ENCODE results near the gene ACSF2. TPM values are rescaled to one million over a fixed set of nuclear protein-coding genes. Genes with fewer than 3 reads are reported as not detected.

ACSF2 gene
- total RNA-seq, 1 donor from 2014 or later, result 17.9 TPM

GRCh38 chr17:50458701-50459676 is 33.0 kb downstream of the ACSF2 start:
- H3K36me3 Mint-ChIP-seq (ENCODE audit: low read depth), result peaks cover 17% of the 10 kb centered on the region
- ChIA-PET CTCF (no interaction called here), POLR2A (no interaction called here)
- intact Hi-C loops (cut with micrococcal nuclease), result no loop called here
- no peak overlapping the region for H3K4me3 Mint-ChIP-seq
- TF ChIP-seq, protein P1, sequence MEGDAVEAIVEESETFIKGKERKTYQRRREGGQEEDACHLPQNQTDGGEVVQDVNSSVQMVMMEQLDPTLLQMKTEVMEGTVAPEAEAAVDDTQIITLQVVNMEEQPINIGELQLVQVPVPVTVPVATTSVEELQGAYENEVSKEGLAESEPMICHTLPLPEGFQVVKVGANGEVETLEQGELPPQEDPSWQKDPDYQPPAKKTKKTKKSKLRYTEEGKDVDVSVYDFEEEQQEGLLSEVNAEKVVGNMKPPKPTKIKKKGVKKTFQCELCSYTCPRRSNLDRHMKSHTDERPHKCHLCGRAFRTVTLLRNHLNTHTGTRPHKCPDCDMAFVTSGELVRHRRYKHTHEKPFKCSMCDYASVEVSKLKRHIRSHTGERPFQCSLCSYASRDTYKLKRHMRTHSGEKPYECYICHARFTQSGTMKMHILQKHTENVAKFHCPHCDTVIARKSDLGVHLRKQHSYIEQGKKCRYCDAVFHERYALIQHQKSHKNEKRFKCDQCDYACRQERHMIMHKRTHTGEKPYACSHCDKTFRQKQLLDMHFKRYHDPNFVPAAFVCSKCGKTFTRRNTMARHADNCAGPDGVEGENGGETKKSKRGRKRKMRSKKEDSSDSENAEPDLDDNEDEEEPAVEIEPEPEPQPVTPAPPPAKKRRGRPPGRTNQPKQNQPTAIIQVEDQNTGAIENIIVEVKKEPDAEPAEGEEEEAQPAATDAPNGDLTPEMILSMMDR (IDR thresholded peaks at IDR 0.05), result no peak
- no peak for DNase-seq
- H3K9me3 Mint-ChIP-seq, result no peaks in the 10 kb centered on the region
- H3K27me3 Mint-ChIP-seq, result no peaks in the 10 kb centered on the region
- no peak overlapping the region for H3K27ac Mint-ChIP-seq
- H3K4me1 Mint-ChIP-seq, result peaks cover 9% of the 10 kb centered on the region
- ATAC-seq (ENCODE audit: low read depth), result no peak

DNA sequence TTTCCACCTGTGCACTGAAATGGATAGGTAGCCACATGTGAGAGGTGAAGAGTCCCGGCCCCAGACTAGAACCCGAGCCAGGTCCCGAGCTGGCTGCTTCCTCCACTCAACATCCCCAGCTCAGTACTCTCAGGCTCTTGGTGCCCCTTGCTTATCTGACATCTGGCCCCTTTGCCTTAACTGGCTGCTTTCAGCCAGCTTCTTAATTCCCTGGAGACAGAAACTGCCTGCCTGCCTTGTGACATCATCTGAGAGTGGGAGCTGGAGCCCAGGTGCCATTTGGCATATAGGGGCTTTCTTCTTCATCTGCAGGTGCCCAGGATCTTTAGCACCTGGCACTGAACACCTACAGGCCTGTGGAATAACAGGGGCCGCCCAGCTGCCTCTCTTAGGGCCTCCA is 33.7 kb downstream of the ACSF2 start:
- no peak for ATAC-seq (ENCODE audit: low read depth)
- ChIA-PET CTCF (no interaction called here), POLR2A (no interaction called here)
- TF ChIP-seq, protein P1 (IDR thresholded peaks at IDR 0.05), result no peak
- Mint-ChIP-seq H3K4me1 (peaks cover 5% of the 10 kb centered on the region), H3K36me3 (ENCODE audit: low read depth) (peaks cover 17% of the 10 kb centered on the region), H3K4me3 (no peak overlapping the region), H3K27me3 (no peaks in the 10 kb centered on the region), H3K9me3 (no peaks in the 10 kb centered on the region), H3K27ac (no peak overlapping the region)
- DNase-seq, result no peak
- intact Hi-C loops (cut with micrococcal nuclease), result no loop called here

DNA sequence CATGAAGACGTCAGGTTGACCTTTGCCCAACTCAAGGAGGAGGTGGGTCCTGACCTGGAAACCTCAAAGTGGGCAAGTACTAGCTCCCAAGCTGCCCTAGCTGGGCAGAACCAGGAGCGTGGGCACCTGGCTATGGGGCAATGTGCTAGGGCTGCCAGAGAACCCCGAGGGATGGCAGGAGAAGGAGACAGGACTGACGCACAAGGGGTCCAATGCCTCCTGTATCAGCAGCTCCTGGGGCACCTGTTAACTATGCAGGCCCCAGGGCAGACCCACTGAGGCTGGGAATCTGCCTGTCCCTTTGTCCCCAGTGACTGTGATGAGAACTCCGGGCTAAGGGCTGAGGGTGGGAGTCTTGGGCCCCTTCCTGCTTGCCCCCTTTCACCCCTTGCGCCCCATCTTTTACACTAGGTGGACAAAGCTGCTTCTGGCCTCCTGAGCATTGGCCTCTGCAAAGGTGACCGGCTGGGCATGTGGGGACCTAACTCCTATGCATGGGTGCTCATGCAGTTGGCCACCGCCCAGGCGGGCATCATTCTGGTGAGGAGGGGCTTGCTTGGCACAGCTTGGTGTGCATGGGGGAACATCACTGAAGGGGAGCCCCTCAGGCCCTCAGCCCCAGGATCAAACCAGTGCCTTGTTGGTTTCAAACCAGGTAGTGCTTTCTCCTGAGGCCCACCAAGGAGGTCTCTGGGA is 35.0 kb downstream of the ACSF2 start:
- TF ChIP-seq, protein P1 (IDR thresholded peaks at IDR 0.05), result no peak
- ChIA-PET CTCF (no interaction called here), POLR2A (no interaction called here)
- no peak for DNase-seq
- no peak for ATAC-seq (ENCODE audit: low read depth)
- Mint-ChIP-seq H3K36me3 (ENCODE audit: low read depth) (peaks cover 16% of the 10 kb centered on the region), H3K27ac (no peak overlapping the region), H3K4me1 (peaks cover 11% of the 10 kb centered on the region), H3K9me3 (no peaks in the 10 kb centered on the region), H3K4me3 (no peak overlapping the region), H3K27me3 (no peaks in the 10 kb centered on the region)
- intact Hi-C loops (cut with micrococcal nuclease), result no loop called here

DNA sequence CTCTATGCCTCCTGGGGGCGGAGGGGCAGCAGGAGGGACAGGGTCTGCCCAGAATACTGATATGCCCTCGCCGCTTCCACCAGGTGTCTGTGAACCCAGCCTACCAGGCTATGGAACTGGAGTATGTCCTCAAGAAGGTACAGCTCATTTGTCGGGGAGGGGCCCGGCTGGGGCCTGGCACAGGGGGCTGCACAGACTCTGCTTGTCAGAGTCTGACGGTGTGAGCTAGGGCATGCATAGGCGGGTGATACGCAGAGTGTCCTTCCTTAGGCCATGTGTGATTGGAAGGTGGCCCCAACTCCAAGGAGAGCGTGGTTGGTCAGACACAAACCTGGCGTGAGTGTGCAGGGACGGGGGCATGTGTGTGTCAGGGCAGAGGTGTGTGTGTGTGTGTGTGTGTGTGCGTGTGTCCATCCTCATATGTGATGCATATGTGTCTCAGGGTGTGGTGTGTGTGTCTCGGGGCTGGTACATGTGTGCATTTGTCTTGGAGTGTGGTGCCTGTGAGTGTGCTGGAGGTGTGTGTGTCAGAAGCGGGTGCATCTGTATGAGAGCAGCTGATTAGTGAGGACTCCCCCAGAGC is 35.6 kb downstream of the ACSF2 start:
- H3K4me3 Mint-ChIP-seq, result no peak overlapping the region
- no peaks in the 10 kb centered on the region for H3K9me3 Mint-ChIP-seq
- no peak for ATAC-seq (ENCODE audit: low read depth)
- POLR2A ChIA-PET, result no interaction called here
- H3K36me3 Mint-ChIP-seq (ENCODE audit: low read depth), result peaks cover 16% of the 10 kb centered on the region
- DNase-seq, result no peak
- intact Hi-C loops (cut with micrococcal nuclease), result no loop called here
- peaks cover 17% of the 10 kb centered on the region for H3K4me1 Mint-ChIP-seq
- TF ChIP-seq, protein P1 (IDR thresholded peaks at IDR 0.05), result no peak
- H3K27me3 Mint-ChIP-seq, result no peaks in the 10 kb centered on the region
- CTCF ChIA-PET, result no interaction called here
- H3K27ac Mint-ChIP-seq, result no peak overlapping the region

DNA sequence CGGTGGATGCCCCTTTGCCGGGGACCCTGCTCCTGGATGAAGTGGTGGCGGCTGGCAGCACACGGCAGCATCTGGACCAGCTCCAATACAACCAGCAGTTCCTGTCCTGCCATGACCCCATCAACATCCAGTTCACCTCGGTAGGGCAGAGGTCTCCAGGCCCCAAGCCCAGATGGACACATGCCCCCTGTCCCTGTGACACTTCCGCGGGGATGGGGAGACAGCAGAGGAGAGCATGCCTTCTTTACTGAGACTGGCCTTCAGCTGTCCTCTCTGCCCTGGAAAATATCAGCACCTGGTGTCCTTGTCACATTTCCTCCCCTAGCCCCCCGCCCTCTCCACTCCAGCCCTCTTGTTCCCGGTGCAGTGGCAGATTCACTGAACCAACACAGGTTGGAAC is 36.4 kb downstream of the ACSF2 start:
- POLR2A ChIA-PET, result no interaction called here
- Mint-ChIP-seq H3K27ac (no peak overlapping the region), H3K4me1 (peaks cover 25% of the 10 kb centered on the region), H3K36me3 (ENCODE audit: low read depth) (peaks cover 16% of the 10 kb centered on the region), H3K9me3 (no peaks in the 10 kb centered on the region), H3K27me3 (no peaks in the 10 kb centered on the region), H3K4me3 (no peak overlapping the region)
- TF ChIP-seq, protein P1 (IDR thresholded peaks at IDR 0.05), result no peak
- no peak for ATAC-seq (ENCODE audit: low read depth)
- CTCF ChIA-PET, result no interaction called here
- intact Hi-C loops (cut with micrococcal nuclease), result no loop called here
- DNase-seq, result no peak

Measured in activated B cell treated with CpG ODN at 0.5 μM for 24 hours (primary cell).